MM.1S (cell line): ENCODE measurements around the gene TBCA.

Experiments used
- DNase-seq: peaks from one replicate; pipeline ENCODE4 v3.0.0-alpha.2; 2015
- H2AFZ ChIP-seq: fragments of 300-600 bp; sonication (generic); 2 replicates; pipeline ENCODE4 v1.6.0; 2016; ENCODE audit warnings: antibody characterized with exemption, low read length
- H3F3A ChIP-seq: fragments of 300-600 bp; sonication (generic); 2 replicates; pipeline ENCODE4 v1.6.1; 2016; ENCODE audit warnings: mild to moderate bottlenecking, antibody characterized with exemption, low read length, moderate library complexity, mixed read lengths; ENCODE audit not compliant: insufficient read depth
- H3K27ac ChIP-seq: fragments of 300-600 bp; sonication (generic); 2 replicates; pipeline ENCODE4 v1.5.1; 2016; ENCODE audit warnings: mild to moderate bottlenecking, low read length
- H3K27me3 ChIP-seq: fragments of 300-600 bp; sonication (generic); replicated peaks from 2 replicates; pipeline ENCODE4 v1.6.0; 2016; ENCODE audit warnings: low read length; ENCODE audit not compliant: insufficient read depth
- H3K36me3 ChIP-seq: fragments of 300-600 bp; sonication (generic); replicated peaks from 2 replicates; pipeline ENCODE4 v1.6.1; 2016; ENCODE audit warnings: mild to moderate bottlenecking, low read length, mixed read lengths; ENCODE audit not compliant: insufficient read depth
- H3K4me1 ChIP-seq: fragments of 300-600 bp; sonication (generic); 2 replicates; pipeline ENCODE4 v1.6.1; 2016; ENCODE audit warnings: low read length, mixed read lengths
- H3K4me2 ChIP-seq: fragments of 300-600 bp; sonication (generic); 2 replicates; pipeline ENCODE4 v1.6.0; 2016; ENCODE audit warnings: low read depth, low read length
- H3K4me3 ChIP-seq: fragments of 300-600 bp; sonication (generic); 2 replicates; pipeline ENCODE4 v1.5.1; 2016; ENCODE audit warnings: low read length, mixed read lengths
- H3K79me2 ChIP-seq: fragments of 300-600 bp; sonication (generic); 2 replicates; pipeline ENCODE4 v1.6.1; 2016; ENCODE audit warnings: mixed run types, low read length, mixed read lengths
- H3K9ac ChIP-seq: fragments of 300-600 bp; sonication (generic); 2 replicates; pipeline ENCODE4 v1.6.1; 2016; ENCODE audit warnings: low read length, mixed read lengths
- H3K9me2 ChIP-seq: fragments of 300-600 bp; sonication (generic); replicated peaks from 2 replicates; pipeline ENCODE4 v1.6.1; 2016; ENCODE audit warnings: mild to moderate bottlenecking, low read length, mixed read lengths; ENCODE audit not compliant: insufficient read depth
- H3K9me3 ChIP-seq: fragments of 300-600 bp; sonication (generic); replicated peaks from 2 replicates; pipeline ENCODE4 v1.6.1; 2016; ENCODE audit warnings: mild to moderate bottlenecking, low read length, mixed read lengths; ENCODE audit not compliant: insufficient read depth
- H4K20me1 ChIP-seq: fragments of 300-600 bp; sonication (generic); 2 replicates; pipeline ENCODE4 v1.6.1; 2016; ENCODE audit warnings: mild to moderate bottlenecking, low read length, moderate library complexity, mixed read lengths; ENCODE audit not compliant: insufficient read depth
- EZH2 ChIP-seq: fragments of 300-600 bp; sonication (generic); optimal IDR thresholded peaks from 2 replicates; pipeline ENCODE3; 2017; ENCODE audit warnings: low read depth, mild to moderate bottlenecking, antibody characterized with exemption, low read length, mixed read lengths
- EZH2phosphoT487 ChIP-seq: fragments of 300-600 bp; sonication (generic); IDR thresholded peaks from 2 replicates; pipeline ENCODE4 v1.6.1; 2018; ENCODE audit warnings: antibody characterized with exemption, low read length
- TF ChIP-seq, protein P1 (sequence below): fragments of 300-600 bp; sonication (generic); IDR thresholded peaks from 2 replicates; pipeline ENCODE4 v1.5.1; 2016; ENCODE audit warnings: antibody characterized with exemption, low read length, mixed read lengths

TBCA gene

GRCh38 chr5:77791926-77792325, 15.8 kb upstream of the TBCA start:
- DNase-seq = no peak
- H3K4me3 ChIP-seq = no peak overlapping the region
- no peaks in the 10 kb centered on the region for H4K20me1 ChIP-seq
- no peaks in the 10 kb centered on the region for H3K9me3 ChIP-seq
- H3K27ac ChIP-seq = no peak overlapping the region
- no peaks in the 10 kb centered on the region for H3K27me3 ChIP-seq
- no peak overlapping the region for H3K4me2 ChIP-seq
- H2AFZ ChIP-seq = no peak overlapping the region
- H3K4me1 ChIP-seq = no peaks in the 10 kb centered on the region
- TF ChIP-seq, protein P1, sequence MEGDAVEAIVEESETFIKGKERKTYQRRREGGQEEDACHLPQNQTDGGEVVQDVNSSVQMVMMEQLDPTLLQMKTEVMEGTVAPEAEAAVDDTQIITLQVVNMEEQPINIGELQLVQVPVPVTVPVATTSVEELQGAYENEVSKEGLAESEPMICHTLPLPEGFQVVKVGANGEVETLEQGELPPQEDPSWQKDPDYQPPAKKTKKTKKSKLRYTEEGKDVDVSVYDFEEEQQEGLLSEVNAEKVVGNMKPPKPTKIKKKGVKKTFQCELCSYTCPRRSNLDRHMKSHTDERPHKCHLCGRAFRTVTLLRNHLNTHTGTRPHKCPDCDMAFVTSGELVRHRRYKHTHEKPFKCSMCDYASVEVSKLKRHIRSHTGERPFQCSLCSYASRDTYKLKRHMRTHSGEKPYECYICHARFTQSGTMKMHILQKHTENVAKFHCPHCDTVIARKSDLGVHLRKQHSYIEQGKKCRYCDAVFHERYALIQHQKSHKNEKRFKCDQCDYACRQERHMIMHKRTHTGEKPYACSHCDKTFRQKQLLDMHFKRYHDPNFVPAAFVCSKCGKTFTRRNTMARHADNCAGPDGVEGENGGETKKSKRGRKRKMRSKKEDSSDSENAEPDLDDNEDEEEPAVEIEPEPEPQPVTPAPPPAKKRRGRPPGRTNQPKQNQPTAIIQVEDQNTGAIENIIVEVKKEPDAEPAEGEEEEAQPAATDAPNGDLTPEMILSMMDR = no peak
- TF ChIP-seq EZH2phosphoT487 (no peak), EZH2 (no peak)
- H3K9ac ChIP-seq = no peak overlapping the region
- no peaks in the 10 kb centered on the region for H3F3A ChIP-seq
- H3K9me2 ChIP-seq = no peaks in the 10 kb centered on the region
- no peaks in the 10 kb centered on the region for H3K79me2 ChIP-seq
- H3K36me3 ChIP-seq = no peaks in the 10 kb centered on the region

DNA sequence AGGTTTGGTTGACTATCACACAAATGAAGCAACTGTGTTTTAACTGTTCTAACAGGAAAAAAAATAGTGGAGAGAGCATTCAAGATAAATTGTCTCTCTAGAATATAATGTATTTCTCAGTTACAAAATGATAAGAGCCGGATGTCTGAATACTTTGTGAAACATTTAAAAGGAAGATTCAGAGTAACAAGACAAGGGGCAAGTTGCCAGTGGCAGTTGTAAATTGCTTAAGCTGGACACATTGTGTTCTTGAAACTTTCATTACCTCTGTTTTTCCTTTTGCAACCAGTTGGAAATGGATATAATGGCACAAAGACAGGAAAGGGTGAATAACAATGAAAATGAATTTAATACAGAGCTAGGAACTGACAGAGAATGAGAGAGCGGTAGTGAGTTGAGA, 15.2 kb upstream of the TBCA start:
- no peak overlapping the region for H3K27ac ChIP-seq

DNA sequence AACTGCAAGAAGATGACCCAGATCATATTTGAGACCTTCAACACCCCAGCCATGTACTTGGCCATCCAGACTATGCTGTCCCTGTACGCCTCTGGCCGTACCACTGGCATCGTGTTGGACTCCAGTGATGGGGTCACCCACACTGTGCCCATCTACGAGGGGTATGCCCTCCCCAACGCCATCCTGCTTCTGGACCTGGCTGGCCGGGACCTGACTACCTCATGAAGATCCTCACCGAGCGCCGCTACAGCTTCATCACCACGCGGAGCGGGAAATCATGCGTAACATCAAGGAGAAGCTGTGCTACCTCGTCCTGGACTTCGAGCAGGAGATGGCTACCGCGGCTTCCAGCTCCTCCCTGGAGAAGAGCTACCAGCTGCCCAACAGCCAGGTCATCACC, 9.1 kb upstream of the TBCA start:
- Histone ChIP-seq H4K20me1 (no peaks in the 10 kb centered on the region), H3K4me3 (no peak overlapping the region), H3K79me2 (no peaks in the 10 kb centered on the region), H2AFZ (no peak overlapping the region), H3K4me2 (no peak overlapping the region), H3K36me3 (no peaks in the 10 kb centered on the region), H3K27me3 (no peaks in the 10 kb centered on the region), H3K9ac (no peak overlapping the region), H3K9me2 (no peaks in the 10 kb centered on the region), H3F3A (no peaks in the 10 kb centered on the region), H3K27ac (no peak overlapping the region), H3K9me3 (no peaks in the 10 kb centered on the region), H3K4me1 (no peaks in the 10 kb centered on the region)
- TF ChIP-seq, protein P1 = no peak
- no peak for TF ChIP-seq EZH2phosphoT487
- no peak for TF ChIP-seq EZH2
- no peak for DNase-seq

More for the DNA sequence above, 15.2 kb upstream of the TBCA start:
- Histone ChIP-seq H3K4me3 (no peak overlapping the region), H3K79me2 (no peaks in the 10 kb centered on the region), H4K20me1 (no peaks in the 10 kb centered on the region), H3K9me3 (no peaks in the 10 kb centered on the region), H3F3A (no peaks in the 10 kb centered on the region), H3K27me3 (no peaks in the 10 kb centered on the region), H3K4me2 (no peak overlapping the region), H3K9me2 (no peaks in the 10 kb centered on the region), H3K36me3 (no peaks in the 10 kb centered on the region), H3K4me1 (no peaks in the 10 kb centered on the region), H3K9ac (no peak overlapping the region), H2AFZ (no peak overlapping the region)
- no peak for DNase-seq
- TF ChIP-seq EZH2phosphoT487 = no peak

- no peaks in the 10 kb centered on the region for H3K79me2 ChIP-seq
- no peak overlapping the region for H3K4me2 ChIP-seq
- H2AFZ ChIP-seq = no peak overlapping the region
- no peak overlapping the region for H3K27ac ChIP-seq
- no peak for DNase-seq
- no peaks in the 10 kb centered on the region for H3K27me3 ChIP-seq
- H3K4me3 ChIP-seq = no peak overlapping the region
- no peaks in the 10 kb centered on the region for H3F3A ChIP-seq
- no peaks in the 10 kb centered on the region for H3K9me2 ChIP-seq
- H3K36me3 ChIP-seq = no peaks in the 10 kb centered on the region
- H3K9me3 ChIP-seq = no peaks in the 10 kb centered on the region
- no peaks in the 10 kb centered on the region for H3K4me1 ChIP-seq
- TF ChIP-seq EZH2phosphoT487 (no peak), EZH2 (no peak)
- TF ChIP-seq, protein P1 = no peak
- no peaks in the 10 kb centered on the region for H4K20me1 ChIP-seq
- H3K9ac ChIP-seq = no peak overlapping the region
Measured at GRCh38 chr5:77784735-77785134, 8.6 kb upstream of the TBCA start.
